NCI-H2227 (cell line): ENCODE measurements around the gene CTPS1.

Experiments
- DNase-seq: peaks from one replicate; lab custom pipeline; 2025; ENCODE audit not compliant: unreplicated experiment; lab: John Stamatoyannopoulos, UW

CTPS1 gene, protein sequence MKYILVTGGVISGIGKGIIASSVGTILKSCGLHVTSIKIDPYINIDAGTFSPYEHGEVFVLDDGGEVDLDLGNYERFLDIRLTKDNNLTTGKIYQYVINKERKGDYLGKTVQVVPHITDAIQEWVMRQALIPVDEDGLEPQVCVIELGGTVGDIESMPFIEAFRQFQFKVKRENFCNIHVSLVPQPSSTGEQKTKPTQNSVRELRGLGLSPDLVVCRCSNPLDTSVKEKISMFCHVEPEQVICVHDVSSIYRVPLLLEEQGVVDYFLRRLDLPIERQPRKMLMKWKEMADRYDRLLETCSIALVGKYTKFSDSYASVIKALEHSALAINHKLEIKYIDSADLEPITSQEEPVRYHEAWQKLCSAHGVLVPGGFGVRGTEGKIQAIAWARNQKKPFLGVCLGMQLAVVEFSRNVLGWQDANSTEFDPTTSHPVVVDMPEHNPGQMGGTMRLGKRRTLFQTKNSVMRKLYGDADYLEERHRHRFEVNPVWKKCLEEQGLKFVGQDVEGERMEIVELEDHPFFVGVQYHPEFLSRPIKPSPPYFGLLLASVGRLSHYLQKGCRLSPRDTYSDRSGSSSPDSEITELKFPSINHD

DNA sequence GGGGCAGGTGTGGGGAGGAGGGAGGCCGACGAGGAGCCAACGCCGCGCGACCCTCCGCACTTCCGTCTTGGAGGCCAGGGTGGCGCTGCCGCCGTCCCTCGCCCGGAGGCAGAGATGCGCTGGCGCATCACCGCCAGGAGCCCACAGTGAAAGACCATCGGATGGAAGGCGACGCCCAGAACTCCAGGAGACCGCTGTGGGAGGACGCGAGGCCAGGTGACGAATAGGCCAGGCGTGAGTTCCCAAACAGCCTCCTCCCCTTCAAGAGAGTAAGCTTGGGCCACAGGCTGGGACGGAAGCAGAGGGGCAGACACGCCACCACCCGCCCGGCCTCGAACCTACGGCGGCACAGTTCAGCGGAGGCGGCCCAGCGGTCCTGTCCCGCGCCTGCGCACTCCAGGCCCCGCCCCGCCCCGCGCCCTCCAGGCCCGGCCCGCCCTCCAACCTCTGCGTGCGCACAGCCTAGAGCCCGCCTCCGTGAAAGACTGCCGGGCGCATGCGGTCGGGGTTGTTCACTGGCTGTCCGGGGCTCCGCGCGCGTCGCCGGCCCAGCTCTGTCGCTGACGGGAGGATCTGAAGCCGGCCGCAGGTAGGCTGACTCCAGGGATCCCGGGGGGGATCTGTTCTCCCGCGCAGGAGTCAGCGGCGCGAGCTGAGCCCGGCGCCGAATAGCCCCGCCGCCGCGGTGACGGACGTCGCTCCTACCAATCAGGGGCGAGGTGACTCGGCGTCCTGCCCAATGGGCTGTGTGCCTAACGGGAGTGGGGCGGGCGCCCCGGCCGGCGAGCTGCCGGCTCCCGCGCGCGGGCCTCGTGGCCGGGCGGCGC is at the start of gene CTPS1:
CTPS1 (plus strand) TSS at position 456 of the 827 bp plus-strand sequence. CDS start 3,595 bp downstream, outside the sequence.
- DNase-seq = peak; percentile 97

DNA sequence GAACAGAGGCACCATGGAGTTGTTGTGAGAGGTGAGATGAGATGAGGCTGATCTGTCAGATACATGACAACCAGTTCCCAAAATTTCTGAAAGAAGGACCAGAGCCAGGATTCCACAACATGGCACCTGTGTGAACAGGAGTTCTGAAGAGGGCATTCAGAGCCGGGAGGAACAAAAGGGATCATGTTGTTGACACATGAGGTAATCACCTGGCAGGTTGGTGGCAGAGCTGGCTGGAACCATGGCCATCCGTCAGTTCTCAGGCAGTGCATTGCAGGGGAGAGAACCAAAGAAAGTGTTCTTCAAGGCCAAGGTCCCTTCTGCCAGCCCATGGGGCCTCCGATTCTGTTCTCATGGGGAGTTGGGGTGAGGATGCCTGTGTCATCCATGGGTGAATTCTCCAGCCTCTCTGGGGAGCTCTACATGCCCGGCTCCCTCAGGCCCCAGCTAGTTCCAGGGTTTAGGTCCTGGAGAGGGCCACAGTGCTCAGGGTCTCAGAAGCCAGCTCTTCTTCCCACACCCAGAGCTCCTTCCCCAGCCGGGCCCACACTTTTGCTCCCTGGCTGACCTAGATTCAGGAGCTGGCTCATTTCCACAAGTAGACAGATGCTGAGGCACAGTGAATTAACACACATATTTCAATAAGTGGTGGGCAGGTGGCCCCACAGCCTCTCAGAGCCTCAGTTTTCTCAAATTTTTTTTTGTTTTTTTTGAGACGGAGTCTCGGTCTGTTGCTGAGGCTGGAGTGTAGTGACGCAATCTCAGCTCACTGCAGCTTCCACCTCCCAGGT is 49.1 kb upstream of the CTPS1 start:
- no peak for DNase-seq

DNA sequence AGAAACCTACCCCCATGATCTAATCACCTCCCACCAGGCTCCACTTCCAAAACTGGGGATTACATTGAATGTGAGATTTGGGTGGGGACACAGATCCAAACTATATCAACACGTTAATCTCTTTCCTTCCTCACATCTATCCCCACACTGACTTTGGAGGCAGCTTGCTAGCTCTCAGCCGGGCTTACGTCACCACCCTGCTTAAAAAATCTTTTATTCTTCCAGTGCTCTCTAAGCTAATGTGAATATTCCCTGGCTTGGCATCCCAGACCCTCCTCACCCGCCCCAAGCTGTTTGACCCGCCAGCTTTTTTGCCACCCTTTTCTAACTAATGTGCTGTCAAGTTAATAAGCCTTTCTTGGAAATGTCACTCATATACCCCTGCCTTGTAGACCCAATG is 47.9 kb upstream of the CTPS1 start:
- no peak for DNase-seq

DNA sequence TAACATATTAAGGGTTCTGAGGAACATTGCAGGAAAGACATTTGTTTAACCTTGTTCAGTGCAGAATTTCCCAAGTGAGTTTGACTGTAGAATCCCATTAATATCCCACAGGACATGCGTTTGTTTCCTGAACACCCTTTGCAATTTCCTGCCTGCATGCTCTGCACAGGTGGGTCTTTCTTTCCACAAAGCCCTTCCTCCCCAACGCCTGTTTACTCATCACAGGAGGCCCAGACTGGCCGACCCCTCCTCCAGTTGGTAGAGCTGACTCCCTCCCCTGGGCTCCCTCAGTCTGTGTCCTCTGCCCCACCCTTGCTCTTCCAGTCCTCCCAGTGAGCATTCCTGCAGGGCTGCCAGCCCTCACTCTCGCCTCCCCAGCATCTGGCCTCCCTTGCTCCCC is 47.5 kb upstream of the CTPS1 start:
- no peak for DNase-seq

DNA sequence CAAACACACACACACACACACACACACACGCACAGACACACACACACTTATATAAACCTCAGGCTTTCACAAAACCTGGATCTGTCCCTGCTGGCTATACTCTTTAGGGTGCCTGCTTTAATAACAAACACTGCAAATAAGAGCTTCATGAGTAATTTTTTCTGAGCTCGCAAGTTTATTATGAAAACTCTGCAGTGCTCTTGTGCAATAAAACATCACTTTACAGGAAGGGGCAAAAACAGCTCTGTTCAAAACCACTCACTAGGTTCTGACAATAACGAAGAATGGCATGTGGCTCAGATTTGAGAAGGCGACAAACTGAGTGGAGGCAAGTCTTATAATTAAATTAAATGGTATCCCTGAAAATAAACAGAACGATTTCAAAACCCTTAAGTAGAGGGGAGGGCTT is 42.6 kb upstream of the CTPS1 start:
- no peak for DNase-seq

DNA sequence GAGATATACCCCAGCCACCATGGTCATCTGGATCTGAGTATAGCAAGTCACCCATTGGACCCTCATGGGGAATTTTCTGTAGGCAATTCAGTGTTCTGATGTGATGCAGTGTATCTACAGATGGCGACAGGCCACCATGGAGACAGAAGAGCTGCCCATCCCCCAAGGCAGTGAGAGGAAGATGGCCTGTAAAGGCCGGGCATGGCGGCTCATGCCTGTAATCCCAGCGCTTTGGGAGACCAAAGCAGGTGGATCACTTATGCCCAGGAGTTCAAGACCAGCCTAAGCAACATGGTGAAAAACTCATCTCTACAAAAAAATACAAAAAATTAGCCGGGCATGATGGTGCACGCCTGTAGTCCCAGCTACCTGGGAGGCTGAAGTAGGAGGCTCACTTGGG is 41.1 kb upstream of the CTPS1 start:
- DNase-seq = no peak

DNA sequence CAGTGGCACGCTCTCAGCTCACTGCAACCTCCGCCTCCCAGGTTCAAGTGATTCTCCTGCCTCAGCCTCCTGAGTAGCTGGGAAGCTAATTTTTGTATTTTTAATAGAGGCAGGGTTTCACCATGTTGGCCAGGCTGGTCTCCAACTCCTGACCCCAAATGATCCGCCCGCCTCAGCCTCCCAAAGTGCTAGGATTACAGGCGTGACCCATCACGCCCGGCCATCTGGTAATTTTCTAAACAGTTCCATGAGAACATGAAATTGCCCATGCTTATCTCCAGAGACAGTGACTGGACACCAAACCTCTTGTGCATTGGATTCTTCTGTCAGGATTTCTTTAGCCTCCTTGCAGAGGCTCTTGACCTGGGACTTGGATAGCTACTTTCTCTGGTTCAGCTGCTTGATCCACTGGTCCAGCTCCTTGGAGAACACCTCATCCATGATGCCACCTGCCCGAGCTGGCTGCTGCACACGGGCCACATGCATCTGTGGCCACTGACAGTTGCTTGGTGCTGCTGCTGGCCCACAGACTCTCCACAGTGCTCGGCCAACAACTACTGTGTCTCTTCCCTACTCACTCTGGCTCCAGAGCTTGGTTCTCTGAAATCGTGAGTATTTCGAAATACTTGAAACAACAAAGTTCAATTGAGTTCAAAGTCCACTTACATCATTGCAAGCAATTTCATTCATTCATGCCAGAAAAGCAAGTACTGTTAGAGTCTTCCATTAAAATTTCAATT is 40.0 kb upstream of the CTPS1 start:
- DNase-seq = no peak

DNA sequence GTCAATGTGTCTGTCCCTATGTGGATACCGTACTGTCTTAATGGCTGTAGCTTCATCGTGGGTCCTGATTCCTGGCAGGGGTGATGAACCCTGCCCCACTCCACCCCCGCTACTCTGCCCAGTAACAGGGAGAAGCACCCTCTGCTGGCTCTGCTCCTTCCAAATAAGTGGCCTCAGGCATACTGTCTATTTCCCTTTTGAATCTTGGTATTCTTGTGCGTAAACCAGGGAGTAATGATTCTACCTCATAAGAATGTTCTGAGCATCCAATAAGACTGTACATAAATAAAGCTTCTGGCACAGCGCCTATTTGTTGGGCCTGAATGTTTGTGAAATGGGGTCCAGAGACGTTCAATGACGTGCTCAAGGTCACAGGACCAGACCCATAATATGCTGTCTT is 35.2 kb upstream of the CTPS1 start:
- DNase-seq = no peak

DNA sequence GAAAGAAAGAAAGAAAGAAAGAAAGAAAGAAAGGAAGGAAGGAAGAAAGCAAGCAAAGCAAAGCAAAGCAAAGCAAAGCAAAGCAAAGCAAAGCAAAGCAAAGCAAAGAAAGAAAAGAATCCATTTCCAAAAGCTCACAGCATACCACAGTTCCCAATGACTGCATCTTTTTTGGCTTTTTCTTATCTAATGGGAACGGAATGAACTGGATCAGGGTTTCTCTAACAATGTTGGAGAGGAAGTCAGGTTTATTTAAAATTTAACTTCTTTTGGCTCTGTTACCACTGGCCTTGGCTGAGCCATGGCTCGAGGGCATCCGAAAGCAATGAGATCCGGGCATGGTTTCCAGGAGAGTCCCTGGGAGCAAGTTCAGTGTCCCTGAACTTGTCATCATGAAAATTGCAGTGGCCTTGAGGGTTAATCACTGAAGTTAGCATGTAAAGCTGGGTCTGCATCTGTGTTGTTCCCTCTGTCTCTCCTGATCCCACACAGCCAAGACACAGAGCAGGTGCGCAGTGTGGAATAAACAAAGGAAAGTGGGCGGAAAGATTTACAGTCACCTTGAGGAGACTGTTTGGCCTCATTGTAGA is 34.6 kb upstream of the CTPS1 start:
- no peak for DNase-seq

DNA sequence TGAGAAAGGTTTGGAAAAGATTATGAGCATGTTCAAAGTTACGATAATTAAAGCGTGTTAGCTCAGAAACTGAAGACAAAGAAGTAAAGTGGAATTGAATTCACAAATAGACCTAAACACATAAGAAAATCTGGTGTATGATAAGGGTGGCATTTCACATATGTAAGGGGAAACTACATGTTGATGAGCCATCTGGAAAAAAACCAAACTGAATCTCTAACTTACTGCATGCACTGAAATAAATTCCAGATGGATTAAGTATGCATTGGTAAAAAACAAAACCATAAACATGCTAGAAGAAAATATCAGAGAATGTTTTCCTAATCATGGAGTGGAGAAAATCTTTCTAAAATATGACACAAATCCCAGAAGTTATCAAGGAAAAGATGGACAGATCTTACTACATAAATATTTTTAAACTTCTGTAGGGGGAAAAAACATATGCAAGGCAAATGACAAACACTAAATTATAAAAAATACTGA is 34.0 kb upstream of the CTPS1 start:
- no peak for DNase-seq

DNA sequence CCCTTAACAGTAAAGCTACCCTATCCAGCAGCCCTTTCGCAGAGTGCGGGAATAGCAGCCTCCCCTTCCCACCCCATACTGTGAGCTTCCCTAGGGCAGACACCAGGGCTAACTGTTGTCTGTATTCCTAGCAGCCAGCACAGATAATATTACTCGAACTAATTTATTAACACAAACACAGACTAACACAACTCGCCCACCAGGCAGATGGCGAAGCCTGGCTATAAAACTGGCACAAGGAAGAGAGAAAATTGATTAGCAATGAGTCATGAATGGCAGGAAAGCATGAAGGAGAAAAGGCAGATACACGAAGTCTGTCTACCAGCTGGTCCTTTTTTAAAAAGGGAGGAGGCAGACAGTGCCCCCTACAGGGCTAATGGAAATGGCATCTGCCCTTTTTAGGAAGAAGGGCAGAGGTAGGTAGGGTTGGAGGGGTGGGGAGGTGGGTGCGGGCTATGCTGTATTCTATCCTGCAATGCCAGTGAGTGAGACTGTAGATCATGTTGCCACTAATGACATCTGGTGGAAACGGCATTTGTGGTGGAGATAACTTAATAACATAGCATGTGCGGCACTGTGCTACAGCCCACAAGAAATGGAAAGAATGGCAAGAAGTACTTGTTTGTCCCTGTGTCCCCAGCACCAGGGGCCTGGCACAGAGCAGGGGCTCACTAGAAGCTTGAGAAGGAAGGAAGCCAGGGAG is 30.6 kb upstream of the CTPS1 start:
- DNase-seq = peak; percentile 75

DNA sequence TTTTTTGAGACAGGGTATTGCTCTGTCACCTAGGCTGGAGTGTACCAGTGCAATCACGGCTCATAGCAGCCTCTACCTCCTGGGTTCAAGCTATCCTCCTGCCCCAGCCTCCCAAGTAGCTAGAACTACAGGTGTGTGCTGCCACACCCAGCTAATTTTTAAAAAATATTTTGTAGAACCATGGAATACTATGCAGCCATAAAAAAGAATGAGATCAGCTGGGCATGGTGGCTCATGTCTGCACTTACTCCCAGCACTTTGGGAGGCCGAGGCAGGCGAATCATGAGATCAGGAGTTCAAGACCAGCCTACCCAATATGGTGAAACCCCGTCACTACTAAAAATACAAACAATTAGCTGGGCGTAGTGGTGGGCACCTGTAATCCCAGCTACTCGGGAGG is 29.9 kb upstream of the CTPS1 start:
- no peak for DNase-seq

DNA sequence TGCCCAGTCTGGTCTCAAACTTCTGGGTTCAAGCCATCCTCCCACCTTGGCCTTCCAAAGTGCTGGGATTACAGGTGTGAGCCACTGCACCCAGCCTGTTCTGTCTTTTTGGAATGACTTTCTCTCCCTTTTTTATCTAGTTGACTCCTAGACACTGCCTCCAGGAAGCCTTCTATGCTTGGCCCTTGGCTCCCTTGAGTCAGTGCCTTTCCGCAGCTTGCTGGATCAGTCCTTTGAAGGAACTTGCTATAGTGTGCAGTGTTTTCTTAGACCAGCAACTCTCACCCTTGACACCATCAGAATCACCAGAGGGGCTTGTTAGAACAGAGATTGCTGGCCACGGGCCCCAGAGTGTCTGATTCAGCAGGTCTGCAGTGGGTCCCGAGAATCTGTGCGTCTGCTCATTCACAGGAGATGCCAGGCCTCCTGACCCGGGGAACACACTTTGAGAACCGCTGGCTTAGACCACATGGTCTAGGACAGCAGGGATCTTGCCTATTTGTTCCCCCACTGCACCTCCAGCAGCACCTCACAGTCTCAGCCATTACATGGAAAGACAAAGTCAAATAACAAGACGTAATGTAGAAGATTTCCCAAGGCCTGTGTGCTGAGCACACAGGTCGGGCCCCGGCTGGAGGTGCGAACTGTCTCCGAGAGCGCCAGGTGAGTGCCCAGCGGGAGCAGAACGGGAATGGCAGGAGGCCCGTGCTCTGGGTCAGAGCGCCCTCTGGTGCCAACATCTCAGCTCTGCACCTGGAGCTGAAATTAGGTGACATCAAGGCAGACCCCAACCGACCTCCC is 27.4 kb upstream of the CTPS1 start:
- peak; percentile 81 for DNase-seq

DNA sequence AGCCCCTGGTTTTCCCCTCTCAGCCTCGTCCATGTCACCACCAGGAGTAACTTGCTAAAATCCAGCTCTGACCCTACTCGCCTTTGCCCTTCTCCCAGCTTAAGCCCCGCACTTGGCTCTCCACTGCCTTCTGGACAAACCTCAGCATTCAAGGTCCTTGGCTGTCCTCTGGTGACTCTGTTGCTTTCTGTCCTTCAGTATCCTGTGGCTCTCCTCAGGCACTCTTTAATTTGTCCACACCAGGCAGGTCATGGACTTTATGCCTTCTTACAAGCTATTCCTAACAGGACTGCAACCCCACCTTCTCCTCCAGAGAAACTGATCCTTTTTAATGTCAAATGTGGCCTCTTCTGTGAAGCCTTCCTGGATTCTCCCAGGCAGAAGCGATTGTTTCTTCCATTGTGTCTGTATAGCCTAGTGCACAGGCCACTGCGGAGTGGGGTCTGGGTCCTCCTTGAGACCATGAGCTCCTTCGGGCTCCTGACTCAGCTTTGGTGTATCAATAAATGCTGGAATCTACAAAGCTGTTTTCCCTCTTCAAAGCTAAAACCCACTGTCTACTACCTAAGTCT is 26.7 kb upstream of the CTPS1 start:
- DNase-seq = no peak

DNA sequence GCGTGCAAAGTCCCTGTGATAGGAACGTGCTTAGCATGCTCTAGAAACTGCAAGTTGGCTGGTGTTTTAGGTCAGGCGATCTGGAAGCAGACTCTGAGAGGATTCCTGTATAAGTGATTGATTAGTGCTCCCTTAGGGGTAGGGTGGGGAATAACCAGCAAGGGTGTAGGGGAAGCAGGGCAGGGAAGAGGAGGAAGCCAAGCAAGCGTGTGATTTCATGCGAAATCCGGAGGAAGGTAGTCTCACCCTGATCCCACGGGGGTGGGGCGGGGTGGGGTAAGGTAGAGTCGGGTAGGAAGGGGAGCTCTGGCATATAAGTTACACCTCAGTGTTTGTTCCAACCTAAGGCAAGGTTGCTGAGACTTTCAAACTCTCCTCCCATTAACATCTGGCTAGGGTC is 24.9 kb upstream of the CTPS1 start:
- DNase-seq = no peak

DNA sequence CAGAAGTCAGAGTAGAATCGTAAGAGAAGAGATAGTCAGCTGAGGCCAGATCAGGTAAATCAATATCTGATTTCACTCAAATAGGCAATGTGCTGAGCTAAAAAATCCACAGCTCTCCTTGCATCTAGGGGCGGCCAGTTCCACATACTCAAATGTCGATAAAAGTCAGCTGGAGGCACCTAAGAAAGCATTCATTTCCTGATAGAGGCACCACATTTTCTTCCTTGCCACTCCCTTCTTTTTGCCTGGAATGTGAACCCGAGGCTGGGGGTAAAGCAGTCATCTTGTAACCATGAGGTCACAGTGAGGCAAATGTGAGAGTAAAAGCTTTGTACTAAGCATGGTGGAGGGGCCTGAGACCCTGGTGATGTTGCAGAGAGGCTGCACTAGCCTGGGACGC is 24.2 kb upstream of the CTPS1 start:
- no peak for DNase-seq

DNA sequence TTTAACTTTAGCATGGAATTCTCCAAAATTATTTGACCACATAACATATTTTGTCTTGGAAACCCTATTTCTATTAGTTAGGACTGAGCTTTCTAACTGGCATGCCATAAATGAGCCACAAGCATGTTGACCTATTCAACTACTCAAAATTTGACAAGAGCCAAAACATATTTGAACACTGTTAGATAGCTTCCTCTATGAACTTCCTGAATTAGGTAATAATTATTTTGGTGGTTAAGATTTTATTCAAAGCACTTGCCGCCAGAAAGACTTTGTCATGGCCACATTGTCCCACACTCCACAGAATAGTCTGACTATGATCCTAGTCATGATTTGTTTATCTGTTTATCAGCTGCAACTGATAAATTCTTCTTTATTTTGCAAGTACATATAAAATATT is 23.1 kb upstream of the CTPS1 start:
- no peak for DNase-seq

DNA sequence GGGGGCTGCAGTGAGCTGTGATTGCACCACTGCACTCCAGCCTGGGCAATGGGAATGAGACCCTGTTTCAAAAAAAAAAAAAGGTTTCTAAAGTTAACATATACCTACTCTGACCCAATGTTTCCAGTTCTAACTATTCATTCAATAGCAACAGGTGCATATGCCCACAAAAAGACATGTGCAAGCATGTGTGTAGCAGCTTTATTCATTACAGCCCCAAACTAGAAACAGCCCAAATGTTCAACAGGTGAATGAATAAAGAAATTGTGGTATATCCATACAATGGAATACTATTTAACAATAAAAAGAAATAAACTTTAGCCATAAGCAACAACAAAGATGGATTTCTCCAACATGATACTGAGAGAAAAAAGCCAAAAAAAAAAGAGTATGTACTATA is 21.3 kb upstream of the CTPS1 start:
- DNase-seq = no peak
